K562 (cell line): ENCODE measurements around the gene RNF144A. TPM values are rescaled to one million over a fixed set of nuclear protein-coding genes. Genes with fewer than 3 reads are reported as not detected.

Experiments
- CBFA2T2 ChIP-seq: fragments of 450-650 bp; conservative IDR thresholded peaks from 2 replicates; pipeline ENCODE4 v1.6.1; 2017; ENCODE audit warnings: mild to moderate bottlenecking
- GTF3C2 ChIP-seq: IDR thresholded peaks from 3 replicates; pipeline ENCODE4 v1.6.1; 2011; ENCODE audit warnings: borderline replicate concordance, mild to moderate bottlenecking, moderate library complexity; ENCODE audit not compliant: insufficient read length; ENCODE audit errors: extremely low read depth
- HLTF ChIP-seq: fragments of 450-650 bp; IDR thresholded peaks from 2 replicates; pipeline ENCODE4 v1.6.1; 2016
- IFI16 ChIP-seq: fragments of 250-450 bp; sonication (Bioruptor Pico); IDR thresholded peaks from 2 replicates; pipeline ENCODE4 v2.1.2; 2022; ENCODE audit warnings: mild to moderate bottlenecking, inconsistent platforms
- PTBP1 ChIP-seq: fragments of 200-400 bp; formaldehyde crosslinking; IDR thresholded peaks from 2 replicates; pipeline ENCODE4 v1.6.1; 2017; ENCODE audit warnings: low read depth, low read length
- polyA plus RNA-seq, 8 experiments: library from polyadenylated mRNA; depleted of rRNA in 4 of 8; stranded (reverse) in 5 of 8; unstranded in 3 of 8; fragments of >200 nt; fragmentation: Nextera tagmentation in 2 of 8; fragmentation: Illumina TruSeq in 1 of 8; extraction: Ambion mirVana in 2 of 8; extraction: Trizol in 1 of 8; gene quantifications; 2 replicates each; pipeline versions ENCODE4 v1.2.1 to v1.2.3, GENCODE V29; 2011 to 2014; ENCODE audit warnings: inconsistent platforms in 1 of 8, missing spikeins in 1 of 8
- total RNA-seq, 7 experiments: library from RNA; depleted of rRNA in 6 of 7; stranded (reverse); fragments of >200 nt in 6 of 7; fragmentation: Illumina TruSeq in 2 of 7; extraction: Trizol in 2 of 7; gene quantifications; 2 replicates each; pipeline versions ENCODE4 v1.2.1 to v1.2.3, GENCODE V29; 2011 to 2021; ENCODE audit warnings: low replicate concordance in 1 of 7
- TF ChIP-seq, protein P1 (sequence below): fragments of 200-600 bp; sonication (generic); IDR thresholded peaks from one replicate; pipeline ENCODE4 v1.6.1; 2012; ENCODE audit warnings: mild to moderate bottlenecking, low read depth, low read length, inconsistent platforms
- TF ChIP-seq, protein P2 (sequence below), 2 experiments: fragments of 450-650 bp; IDR thresholded peaks; 2 replicates each; pipeline ENCODE4 v1.6.1; 2018; ENCODE audit warnings: mild to moderate bottlenecking in 2 of 2, low read depth in 1 of 2; ENCODE audit not compliant: partially characterized antibody in 2 of 2
- TF ChIP-seq, protein P3 (sequence below): sonication (generic); formaldehyde crosslinking; IDR thresholded peaks from 2 replicates; pipeline ENCODE4 v1.8.0; 2022; ENCODE audit warnings: mild to moderate bottlenecking, missing genetic modification reagents

Gene RNF144A
- total and polyA plus RNA-seq, 9 of the 15 experiments (the other 6 are each of a cell fraction or from before 2014, with no cell fraction given): 0.96 to 11.3 (median 6.2) TPM

DNA sequence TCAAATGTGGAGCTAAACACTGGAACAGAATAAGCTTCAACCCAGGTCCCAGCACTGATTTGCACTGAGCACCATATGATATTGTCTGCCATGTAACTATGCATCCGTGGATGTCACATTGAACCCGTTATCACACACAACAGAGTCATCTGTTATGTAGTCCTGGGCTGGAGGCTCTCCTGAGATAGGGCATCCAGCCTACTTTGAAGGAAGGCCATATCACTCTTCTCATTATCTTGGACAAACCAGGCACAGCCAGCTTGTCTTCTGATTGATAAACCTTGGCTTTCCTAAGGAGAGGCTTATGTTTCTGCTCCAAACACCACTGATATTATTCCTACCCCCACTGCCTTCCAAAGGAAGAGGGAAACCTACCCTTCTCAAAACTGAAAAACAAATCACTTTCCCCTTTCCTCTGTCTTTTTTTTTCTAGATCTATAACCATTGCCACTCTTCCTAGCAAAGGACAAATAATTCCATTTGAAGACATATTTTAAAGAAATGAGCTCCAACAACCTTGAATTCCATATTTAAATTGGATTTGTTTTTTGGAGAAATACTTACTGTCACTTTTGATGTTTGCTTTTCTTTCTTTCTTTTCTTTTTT lies 23.2 kb upstream of the RNF144A start (continued):
- TF ChIP-seq GTF3C2: no peak
- TF ChIP-seq, protein P1, sequence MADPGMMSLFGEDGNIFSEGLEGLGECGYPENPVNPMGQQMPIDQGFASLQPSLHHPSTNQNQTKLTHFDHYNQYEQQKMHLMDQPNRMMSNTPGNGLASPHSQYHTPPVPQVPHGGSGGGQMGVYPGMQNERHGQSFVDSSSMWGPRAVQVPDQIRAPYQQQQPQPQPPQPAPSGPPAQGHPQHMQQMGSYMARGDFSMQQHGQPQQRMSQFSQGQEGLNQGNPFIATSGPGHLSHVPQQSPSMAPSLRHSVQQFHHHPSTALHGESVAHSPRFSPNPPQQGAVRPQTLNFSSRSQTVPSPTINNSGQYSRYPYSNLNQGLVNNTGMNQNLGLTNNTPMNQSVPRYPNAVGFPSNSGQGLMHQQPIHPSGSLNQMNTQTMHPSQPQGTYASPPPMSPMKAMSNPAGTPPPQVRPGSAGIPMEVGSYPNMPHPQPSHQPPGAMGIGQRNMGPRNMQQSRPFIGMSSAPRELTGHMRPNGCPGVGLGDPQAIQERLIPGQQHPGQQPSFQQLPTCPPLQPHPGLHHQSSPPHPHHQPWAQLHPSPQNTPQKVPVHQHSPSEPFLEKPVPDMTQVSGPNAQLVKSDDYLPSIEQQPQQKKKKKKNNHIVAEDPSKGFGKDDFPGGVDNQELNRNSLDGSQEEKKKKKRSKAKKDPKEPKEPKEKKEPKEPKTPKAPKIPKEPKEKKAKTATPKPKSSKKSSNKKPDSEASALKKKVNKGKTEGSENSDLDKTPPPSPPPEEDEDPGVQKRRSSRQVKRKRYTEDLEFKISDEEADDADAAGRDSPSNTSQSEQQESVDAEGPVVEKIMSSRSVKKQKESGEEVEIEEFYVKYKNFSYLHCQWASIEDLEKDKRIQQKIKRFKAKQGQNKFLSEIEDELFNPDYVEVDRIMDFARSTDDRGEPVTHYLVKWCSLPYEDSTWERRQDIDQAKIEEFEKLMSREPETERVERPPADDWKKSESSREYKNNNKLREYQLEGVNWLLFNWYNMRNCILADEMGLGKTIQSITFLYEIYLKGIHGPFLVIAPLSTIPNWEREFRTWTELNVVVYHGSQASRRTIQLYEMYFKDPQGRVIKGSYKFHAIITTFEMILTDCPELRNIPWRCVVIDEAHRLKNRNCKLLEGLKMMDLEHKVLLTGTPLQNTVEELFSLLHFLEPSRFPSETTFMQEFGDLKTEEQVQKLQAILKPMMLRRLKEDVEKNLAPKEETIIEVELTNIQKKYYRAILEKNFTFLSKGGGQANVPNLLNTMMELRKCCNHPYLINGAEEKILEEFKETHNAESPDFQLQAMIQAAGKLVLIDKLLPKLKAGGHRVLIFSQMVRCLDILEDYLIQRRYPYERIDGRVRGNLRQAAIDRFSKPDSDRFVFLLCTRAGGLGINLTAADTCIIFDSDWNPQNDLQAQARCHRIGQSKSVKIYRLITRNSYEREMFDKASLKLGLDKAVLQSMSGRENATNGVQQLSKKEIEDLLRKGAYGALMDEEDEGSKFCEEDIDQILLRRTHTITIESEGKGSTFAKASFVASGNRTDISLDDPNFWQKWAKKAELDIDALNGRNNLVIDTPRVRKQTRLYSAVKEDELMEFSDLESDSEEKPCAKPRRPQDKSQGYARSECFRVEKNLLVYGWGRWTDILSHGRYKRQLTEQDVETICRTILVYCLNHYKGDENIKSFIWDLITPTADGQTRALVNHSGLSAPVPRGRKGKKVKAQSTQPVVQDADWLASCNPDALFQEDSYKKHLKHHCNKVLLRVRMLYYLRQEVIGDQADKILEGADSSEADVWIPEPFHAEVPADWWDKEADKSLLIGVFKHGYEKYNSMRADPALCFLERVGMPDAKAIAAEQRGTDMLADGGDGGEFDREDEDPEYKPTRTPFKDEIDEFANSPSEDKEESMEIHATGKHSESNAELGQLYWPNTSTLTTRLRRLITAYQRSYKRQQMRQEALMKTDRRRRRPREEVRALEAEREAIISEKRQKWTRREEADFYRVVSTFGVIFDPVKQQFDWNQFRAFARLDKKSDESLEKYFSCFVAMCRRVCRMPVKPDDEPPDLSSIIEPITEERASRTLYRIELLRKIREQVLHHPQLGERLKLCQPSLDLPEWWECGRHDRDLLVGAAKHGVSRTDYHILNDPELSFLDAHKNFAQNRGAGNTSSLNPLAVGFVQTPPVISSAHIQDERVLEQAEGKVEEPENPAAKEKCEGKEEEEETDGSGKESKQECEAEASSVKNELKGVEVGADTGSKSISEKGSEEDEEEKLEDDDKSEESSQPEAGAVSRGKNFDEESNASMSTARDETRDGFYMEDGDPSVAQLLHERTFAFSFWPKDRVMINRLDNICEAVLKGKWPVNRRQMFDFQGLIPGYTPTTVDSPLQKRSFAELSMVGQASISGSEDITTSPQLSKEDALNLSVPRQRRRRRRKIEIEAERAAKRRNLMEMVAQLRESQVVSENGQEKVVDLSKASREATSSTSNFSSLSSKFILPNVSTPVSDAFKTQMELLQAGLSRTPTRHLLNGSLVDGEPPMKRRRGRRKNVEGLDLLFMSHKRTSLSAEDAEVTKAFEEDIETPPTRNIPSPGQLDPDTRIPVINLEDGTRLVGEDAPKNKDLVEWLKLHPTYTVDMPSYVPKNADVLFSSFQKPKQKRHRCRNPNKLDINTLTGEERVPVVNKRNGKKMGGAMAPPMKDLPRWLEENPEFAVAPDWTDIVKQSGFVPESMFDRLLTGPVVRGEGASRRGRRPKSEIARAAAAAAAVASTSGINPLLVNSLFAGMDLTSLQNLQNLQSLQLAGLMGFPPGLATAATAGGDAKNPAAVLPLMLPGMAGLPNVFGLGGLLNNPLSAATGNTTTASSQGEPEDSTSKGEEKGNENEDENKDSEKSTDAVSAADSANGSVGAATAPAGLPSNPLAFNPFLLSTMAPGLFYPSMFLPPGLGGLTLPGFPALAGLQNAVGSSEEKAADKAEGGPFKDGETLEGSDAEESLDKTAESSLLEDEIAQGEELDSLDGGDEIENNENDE: no peak
- no peak for TF ChIP-seq PTBP1
- TF ChIP-seq HLTF: peak; percentile 93; the same call in 1 of the 2 replicates
- TF ChIP-seq, protein P2, sequence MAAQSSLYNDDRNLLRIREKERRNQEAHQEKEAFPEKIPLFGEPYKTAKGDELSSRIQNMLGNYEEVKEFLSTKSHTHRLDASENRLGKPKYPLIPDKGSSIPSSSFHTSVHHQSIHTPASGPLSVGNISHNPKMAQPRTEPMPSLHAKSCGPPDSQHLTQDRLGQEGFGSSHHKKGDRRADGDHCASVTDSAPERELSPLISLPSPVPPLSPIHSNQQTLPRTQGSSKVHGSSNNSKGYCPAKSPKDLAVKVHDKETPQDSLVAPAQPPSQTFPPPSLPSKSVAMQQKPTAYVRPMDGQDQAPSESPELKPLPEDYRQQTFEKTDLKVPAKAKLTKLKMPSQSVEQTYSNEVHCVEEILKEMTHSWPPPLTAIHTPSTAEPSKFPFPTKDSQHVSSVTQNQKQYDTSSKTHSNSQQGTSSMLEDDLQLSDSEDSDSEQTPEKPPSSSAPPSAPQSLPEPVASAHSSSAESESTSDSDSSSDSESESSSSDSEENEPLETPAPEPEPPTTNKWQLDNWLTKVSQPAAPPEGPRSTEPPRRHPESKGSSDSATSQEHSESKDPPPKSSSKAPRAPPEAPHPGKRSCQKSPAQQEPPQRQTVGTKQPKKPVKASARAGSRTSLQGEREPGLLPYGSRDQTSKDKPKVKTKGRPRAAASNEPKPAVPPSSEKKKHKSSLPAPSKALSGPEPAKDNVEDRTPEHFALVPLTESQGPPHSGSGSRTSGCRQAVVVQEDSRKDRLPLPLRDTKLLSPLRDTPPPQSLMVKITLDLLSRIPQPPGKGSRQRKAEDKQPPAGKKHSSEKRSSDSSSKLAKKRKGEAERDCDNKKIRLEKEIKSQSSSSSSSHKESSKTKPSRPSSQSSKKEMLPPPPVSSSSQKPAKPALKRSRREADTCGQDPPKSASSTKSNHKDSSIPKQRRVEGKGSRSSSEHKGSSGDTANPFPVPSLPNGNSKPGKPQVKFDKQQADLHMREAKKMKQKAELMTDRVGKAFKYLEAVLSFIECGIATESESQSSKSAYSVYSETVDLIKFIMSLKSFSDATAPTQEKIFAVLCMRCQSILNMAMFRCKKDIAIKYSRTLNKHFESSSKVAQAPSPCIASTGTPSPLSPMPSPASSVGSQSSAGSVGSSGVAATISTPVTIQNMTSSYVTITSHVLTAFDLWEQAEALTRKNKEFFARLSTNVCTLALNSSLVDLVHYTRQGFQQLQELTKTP (IDR thresholded peaks at IDR 0.05; ENCODE audit: low read depth in 1 of 2, partially characterized antibody in 2 of 2): peak in 1 of 2 experiments; percentile 96
- TF ChIP-seq, protein P3, sequence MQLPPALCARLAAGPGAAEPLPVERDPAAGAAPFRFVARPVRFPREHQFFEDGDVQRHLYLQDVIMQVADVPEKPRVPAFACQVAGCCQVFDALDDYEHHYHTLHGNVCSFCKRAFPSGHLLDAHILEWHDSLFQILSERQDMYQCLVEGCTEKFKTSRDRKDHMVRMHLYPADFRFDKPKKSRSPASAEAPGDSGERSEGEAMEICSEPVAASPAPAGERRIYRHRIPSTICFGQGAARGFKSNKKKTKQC (CRISPR knock-in tag): no peak
- TF ChIP-seq IFI16: no peak
- TF ChIP-seq CBFA2T2: peak; percentile 100
